Measurements from ENCODE around the gene FAM50A. TPM values are rescaled to one million over a fixed set of nuclear protein-coding genes. Genes with fewer than 3 reads are reported as not detected.
A peak's percentile ranks its signal among the peaks of the same experiment; 100 is the strongest.

Gene FAM50A
- total RNA-seq, 1 experiment from 2014 or later = 57.4 TPM

DNA sequence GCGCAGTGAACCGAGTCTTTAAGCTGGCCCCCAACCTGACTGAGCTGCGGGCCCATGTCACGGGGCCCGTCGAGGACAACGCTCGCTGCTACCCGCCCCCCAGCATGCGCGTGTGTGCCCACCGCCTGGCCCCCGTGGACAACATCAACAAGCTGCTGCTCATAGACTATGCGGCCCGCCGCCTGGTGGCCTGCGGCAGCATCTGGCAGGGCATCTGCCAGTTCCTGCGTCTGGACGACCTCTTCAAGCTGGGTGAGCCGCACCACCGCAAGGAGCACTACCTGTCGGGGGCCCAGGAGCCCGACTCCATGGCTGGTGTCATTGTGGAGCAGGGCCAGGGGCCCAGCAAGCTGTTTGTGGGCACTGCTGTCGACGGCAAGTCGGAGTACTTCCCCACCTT, 16.4 kb downstream of the FAM50A start:
- Histone ChIP-seq H3K79me1 (ENCODE audit: insufficient read depth, low read depth, low read length, poor library complexity, severe bottlenecking) (no peaks in the 10 kb centered on the region), H3K4me2 (ENCODE audit: insufficient read depth, insufficient read length, low read length) (no peak overlapping the region), H3K27me3 (ENCODE audit: insufficient read depth, low read length) (no peaks in the 10 kb centered on the region; the same call in 1 of the 2 replicates), H2BK20ac (ENCODE audit: low read depth, low read length, poor library complexity, severe bottlenecking) (no peak overlapping the region), H4K5ac (ENCODE audit: insufficient read length, low read depth, low read length) (no peak overlapping the region), H3K9me3 (ENCODE audit: control insufficient read depth, low read depth, low read length) (peaks cover 22% of the 10 kb centered on the region), H3K27ac (ENCODE audit: insufficient read length, low read depth, low read length) (no peak overlapping the region), H3K56ac (ENCODE audit: insufficient read length, low read depth, low read length) (no peak overlapping the region), H4K8ac (replicated peaks; ENCODE audit: insufficient read length, low read depth, low read length) (no peak overlapping the region), H2AK5ac (ENCODE audit: insufficient read length, low read length) (no peak overlapping the region), H2AFZ (ENCODE audit: low read length) (no peak overlapping the region), H2BK15ac (ENCODE audit: low read depth, low read length) (no peak overlapping the region), H3K23ac (ENCODE audit: insufficient read length, low read depth, low read length) (no peak overlapping the region), H3K4ac (ENCODE audit: low read depth, low read length) (no peak overlapping the region), H3K4me1 (ENCODE audit: insufficient read depth, low read length) (no peaks in the 10 kb centered on the region), H3K18ac (ENCODE audit: insufficient read length, low read depth, low read length) (no peak overlapping the region), H3T11ph (ENCODE audit: low read length) (no peak overlapping the region), H4K20me1 (ENCODE audit: control insufficient read depth, insufficient read depth, insufficient read length) (no peaks in the 10 kb centered on the region), H3K14ac (ENCODE audit: insufficient read depth, low read length) (no peak overlapping the region), H3K9ac (ENCODE audit: extremely low read depth, insufficient read length, low read length) (no peak overlapping the region), H3K79me2 (ENCODE audit: insufficient read depth, low read length) (no peaks in the 10 kb centered on the region), H2BK120ac (ENCODE audit: low read depth, low read length, poor library complexity, severe bottlenecking) (no peak overlapping the region), H2BK5ac (ENCODE audit: insufficient read length, low read length) (no peak overlapping the region), H3K23me2 (ENCODE audit: insufficient read length, low read depth, low read length, poor library complexity, severe bottlenecking) (peaks cover 8% of the 10 kb centered on the region), H2BK12ac (ENCODE audit: insufficient read length, low read depth, low read length) (no peak overlapping the region), H4K91ac (ENCODE audit: insufficient read length, low read depth, low read length) (no peak overlapping the region)
- TF ChIP-seq, protein P1, sequence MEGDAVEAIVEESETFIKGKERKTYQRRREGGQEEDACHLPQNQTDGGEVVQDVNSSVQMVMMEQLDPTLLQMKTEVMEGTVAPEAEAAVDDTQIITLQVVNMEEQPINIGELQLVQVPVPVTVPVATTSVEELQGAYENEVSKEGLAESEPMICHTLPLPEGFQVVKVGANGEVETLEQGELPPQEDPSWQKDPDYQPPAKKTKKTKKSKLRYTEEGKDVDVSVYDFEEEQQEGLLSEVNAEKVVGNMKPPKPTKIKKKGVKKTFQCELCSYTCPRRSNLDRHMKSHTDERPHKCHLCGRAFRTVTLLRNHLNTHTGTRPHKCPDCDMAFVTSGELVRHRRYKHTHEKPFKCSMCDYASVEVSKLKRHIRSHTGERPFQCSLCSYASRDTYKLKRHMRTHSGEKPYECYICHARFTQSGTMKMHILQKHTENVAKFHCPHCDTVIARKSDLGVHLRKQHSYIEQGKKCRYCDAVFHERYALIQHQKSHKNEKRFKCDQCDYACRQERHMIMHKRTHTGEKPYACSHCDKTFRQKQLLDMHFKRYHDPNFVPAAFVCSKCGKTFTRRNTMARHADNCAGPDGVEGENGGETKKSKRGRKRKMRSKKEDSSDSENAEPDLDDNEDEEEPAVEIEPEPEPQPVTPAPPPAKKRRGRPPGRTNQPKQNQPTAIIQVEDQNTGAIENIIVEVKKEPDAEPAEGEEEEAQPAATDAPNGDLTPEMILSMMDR (conservative IDR thresholded peaks at IDR 0.05) = no peak
- H3K36me3 Mint-ChIP-seq (ENCODE audit: insufficient read depth in 1 of 3, low read depth in 3 of 3) = peaks cover 20 to 32% (median 23%) of the 10 kb centered on the region in 3 experiments
- H3K27me3 Mint-ChIP-seq (ENCODE audit: low read depth) = peaks cover 17% of the 10 kb centered on the region
- no peak overlapping the region for H3K27ac Mint-ChIP-seq
- H3K4me1 Mint-ChIP-seq = peaks cover 0 to 7% of the 10 kb centered on the region in 2 experiments; a peak in 1 of 4 replicates
- WGBS (ENCODE audit: extremely low coverage, insufficient read length, low lambda C conversion rate) = no CpG with 5 or more reads among the region's 26 CpGs
- DNase-seq = no peak
- peak overlapping the region in 1 of 2 experiments; percentile 61; a peak in 1 of 5 replicates for H3K4me3 Mint-ChIP-seq
- H3K9me3 Mint-ChIP-seq = peaks cover 51 to 80% of the 10 kb centered on the region in 2 experiments
